Measurements from ENCODE around the gene PTPRD.

GRCh38 chr9:9670454-9670853, 942.3 kb downstream of the PTPRD start:
- TF ChIP-seq CTCF (conservative IDR thresholded peaks at IDR 0.05; ENCODE audit: low read depth, low read length) (no peak), EZH2 (IDR thresholded peaks at IDR 0.05; ENCODE audit: borderline replicate concordance, low read depth, low read length, poor library complexity, severe bottlenecking) (no peak)
